Mesenchymal stem cell (in vitro differentiated cells and primary cell): Measurements from ENCODE around the gene C10orf120.

Experiments used
- DNase-seq: peaks from one replicate; pipeline ENCODE4 v3.0.0-alpha.2; 2013
- H2AFZ ChIP-seq: one replicate; pipeline ENCODE4 v1.6.1; 2013; ENCODE audit warnings: low read depth, mild to moderate bottlenecking, control low read depth, inconsistent platforms, low read length, moderate library complexity
- H2AK5ac ChIP-seq: 2 replicates; pipeline ENCODE4 v1.6.1; 2013; ENCODE audit warnings: low read length, moderate library complexity, mild to moderate bottlenecking, inconsistent platforms; ENCODE audit not compliant: severe bottlenecking
- H2BK120ac ChIP-seq: one replicate; pipeline ENCODE4 v1.6.1; 2013; ENCODE audit warnings: low read depth, mild to moderate bottlenecking, inconsistent platforms, low read length, moderate library complexity
- H2BK12ac ChIP-seq, 2 experiments: one replicate each; pipeline ENCODE4 v1.6.1; 2013; ENCODE audit warnings: inconsistent platforms in 2 of 2, low read length in 2 of 2, mild to moderate bottlenecking in 2 of 2, moderate library complexity in 2 of 2, control low read depth in 1 of 2
- H2BK15ac ChIP-seq: one replicate; pipeline ENCODE4 v1.6.1; 2013; ENCODE audit warnings: mild to moderate bottlenecking, low read depth, inconsistent platforms; ENCODE audit not compliant: poor library complexity, severe bottlenecking
- H2BK5ac ChIP-seq: 2 replicates; pipeline ENCODE4 v1.6.1; 2013; ENCODE audit warnings: low read depth, mild to moderate bottlenecking, low read length, control low read depth, inconsistent platforms; ENCODE audit not compliant: poor library complexity, severe bottlenecking
- H3K14ac ChIP-seq, 2 experiments: one replicate each; pipeline ENCODE4 v1.6.1; 2013; ENCODE audit warnings: inconsistent platforms in 2 of 2, low read length in 2 of 2, control low read depth in 1 of 2, mild to moderate bottlenecking in 1 of 2, moderate library complexity in 1 of 2
- H3K18ac ChIP-seq, 2 experiments: one replicate each; pipeline ENCODE4 v1.6.1; 2013; ENCODE audit warnings: inconsistent platforms in 2 of 2, low read length in 2 of 2, control low read depth in 1 of 2, low read depth in 1 of 2, mild to moderate bottlenecking in 1 of 2
- H3K23ac ChIP-seq, 2 experiments: one replicate each; pipeline ENCODE4 v1.6.1; 2013; ENCODE audit warnings: inconsistent platforms in 2 of 2, low read length in 2 of 2, mild to moderate bottlenecking in 2 of 2, moderate library complexity in 2 of 2, control low read depth in 1 of 2
- H3K27ac ChIP-seq: 2 replicates; pipeline ENCODE4 v1.5.1; 2013; ENCODE audit warnings: mild to moderate bottlenecking, moderate library complexity, low read length, control low read depth, inconsistent platforms; ENCODE audit not compliant: poor library complexity, severe bottlenecking
- H3K27me3 ChIP-seq, 2 experiments: 2 replicates each; pipeline versions ENCODE4 v1.6.1 to v1.7.0; 2013; ENCODE audit warnings: low read length in 2 of 2, mild to moderate bottlenecking in 2 of 2, moderate library complexity in 2 of 2, control low read depth in 1 of 2, inconsistent platforms in 1 of 2; ENCODE audit not compliant: control insufficient read depth in 1 of 2, insufficient read depth in 1 of 2
- H3K36me3 ChIP-seq, 2 experiments: 2 replicates each; pipeline versions ENCODE4 v1.6.1 to v1.7.0; 2013; ENCODE audit warnings: low read length in 2 of 2, control low read depth in 1 of 2, inconsistent platforms in 1 of 2, low read depth in 1 of 2, mild to moderate bottlenecking in 1 of 2; ENCODE audit not compliant: insufficient read depth in 2 of 2, control insufficient read depth in 1 of 2
- H3K4ac ChIP-seq, 2 experiments: one replicate each; pipeline ENCODE4 v1.6.1; 2013; ENCODE audit warnings: inconsistent platforms in 2 of 2, low read length in 2 of 2, mild to moderate bottlenecking in 2 of 2, moderate library complexity in 2 of 2, control low read depth in 1 of 2, low read depth in 1 of 2
- H3K4me1 ChIP-seq: 2 replicates; pipeline ENCODE4 v1.6.1; 2013; ENCODE audit warnings: low read depth, low read length, control low read depth; ENCODE audit not compliant: control insufficient read depth, insufficient read depth
- H3K4me2 ChIP-seq: 2 replicates; pipeline ENCODE4 v1.6.1; 2013; ENCODE audit warnings: low read length, mild to moderate bottlenecking, inconsistent platforms; ENCODE audit not compliant: poor library complexity, severe bottlenecking
- H3K4me3 ChIP-seq, 2 experiments: 2 replicates each; pipeline versions ENCODE4 v1.5.1 to v1.7.0; 2013; ENCODE audit warnings: low read length in 2 of 2, mild to moderate bottlenecking in 2 of 2, control low read depth in 1 of 2, low read depth in 1 of 2; ENCODE audit not compliant: insufficient read depth in 1 of 2
- H3K79me1 ChIP-seq: replicated peaks from 2 replicates; pipeline ENCODE4 v1.6.1; 2013; ENCODE audit warnings: mild to moderate bottlenecking, control low read depth, low read length, inconsistent platforms; ENCODE audit not compliant: poor library complexity, severe bottlenecking
- H3K9ac ChIP-seq: 2 replicates; pipeline ENCODE4 v1.7.0; 2013; ENCODE audit warnings: mild to moderate bottlenecking, low read length, moderate library complexity
- H3K9me3 ChIP-seq: 2 replicates; pipeline ENCODE4 v1.7.0; 2013; ENCODE audit warnings: mild to moderate bottlenecking, low read length; ENCODE audit not compliant: control insufficient read depth
- H4K8ac ChIP-seq: one replicate; pipeline ENCODE4 v1.6.1; 2013; ENCODE audit warnings: inconsistent platforms, mild to moderate bottlenecking, low read length, moderate library complexity
- H4K91ac ChIP-seq: one replicate; pipeline ENCODE4 v1.6.1; 2013; ENCODE audit warnings: mild to moderate bottlenecking, low read length, inconsistent platforms
- WGBS: methylation state at CpG from one replicate; pipeline ENCODE4 v1.1.7; 2013; ENCODE audit warnings: mixed read lengths; 5-methylcytosine and 5-hydroxymethylcytosine counted together

The C10orf120 gene

DNA sequence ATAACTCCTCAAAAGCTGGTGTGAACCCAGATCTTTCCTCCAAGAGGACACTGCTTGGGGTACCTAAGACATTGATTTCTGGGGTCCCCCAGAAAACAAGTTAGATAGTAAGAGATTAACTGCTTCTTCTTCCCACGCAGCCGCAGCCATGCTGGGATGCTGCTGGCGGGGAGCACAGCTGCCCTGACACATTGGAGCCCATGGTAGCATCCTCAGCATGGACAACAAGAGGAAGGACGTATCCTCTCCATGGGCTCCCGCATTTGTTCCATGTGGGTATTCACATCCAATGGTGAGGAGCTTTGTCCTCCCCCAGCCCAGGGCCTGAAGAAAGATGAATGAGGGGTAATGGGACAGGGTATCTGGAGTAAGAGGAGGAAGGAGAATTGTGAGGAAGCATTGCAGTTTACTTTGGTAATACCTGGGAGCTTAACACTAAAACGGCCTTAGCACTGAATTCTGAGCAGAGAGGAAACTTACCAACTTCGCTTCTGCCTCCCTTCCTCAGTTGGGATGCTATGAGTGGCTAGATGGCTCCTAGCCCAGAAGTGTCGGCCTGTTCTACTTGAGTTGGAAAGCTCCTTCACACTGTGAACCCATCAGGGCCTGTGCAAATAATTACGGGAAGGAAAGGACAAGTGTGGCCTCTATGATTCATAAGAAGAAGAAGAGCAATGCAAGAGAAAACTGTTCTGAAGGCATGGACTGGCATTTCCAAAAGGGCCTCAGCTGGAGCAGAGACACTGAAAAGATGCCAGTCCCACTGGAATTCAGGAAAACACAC, 43.9 kb downstream of the C10orf120 start:
- Histone ChIP-seq H3K4ac (no peak overlapping the region), H4K8ac (no peak overlapping the region), H3K4me2 (no peak overlapping the region), H2BK15ac (no peak overlapping the region), H3K27ac (no peak overlapping the region), H3K36me3 (no peaks in the 10 kb centered on the region), H3K14ac (no peak overlapping the region), H3K23ac (no peak overlapping the region), H3K9me3 (no peaks in the 10 kb centered on the region), H3K27me3 (peaks cover 5 to 73% of the 10 kb centered on the region in 2 experiments), H2AK5ac (no peak overlapping the region), H3K18ac (no peak overlapping the region), H2BK12ac (no peak overlapping the region), H3K79me1 (no peaks in the 10 kb centered on the region), H2AFZ (no peak overlapping the region), H3K9ac (no peak overlapping the region), H4K91ac (no peak overlapping the region), H3K4me3 (no peak overlapping the region), H2BK120ac (no peak overlapping the region), H3K4me1 (no peaks in the 10 kb centered on the region), H2BK5ac (no peak overlapping the region)
- no peak for DNase-seq
- 80% methylated on average over 9 of the region's 9 CpGs for WGBS

DNA sequence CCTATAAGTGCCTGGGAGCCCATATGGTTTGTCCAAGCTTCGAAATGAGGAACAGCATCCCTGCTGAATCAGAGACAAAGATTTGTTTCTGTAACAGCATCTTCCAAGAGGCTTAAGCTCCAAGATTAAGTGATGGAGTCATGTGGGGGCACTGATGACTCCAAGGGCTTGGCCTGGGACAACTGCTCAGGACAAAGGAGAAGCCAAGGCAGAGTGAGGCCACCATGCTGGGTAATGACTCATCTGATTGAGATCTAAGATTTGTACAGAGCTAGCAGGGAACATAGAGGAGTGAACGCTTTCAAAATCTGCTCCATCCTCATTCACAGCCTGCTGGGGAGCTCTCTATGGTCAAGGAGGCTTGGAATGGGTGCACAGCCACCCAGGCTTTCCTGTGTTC, 49.3 kb downstream of the C10orf120 start:
- Histone ChIP-seq H3K4me1 (no peaks in the 10 kb centered on the region), H3K14ac (no peak overlapping the region), H2BK5ac (no peak overlapping the region), H3K4me2 (no peak overlapping the region), H2AK5ac (no peak overlapping the region), H3K36me3 (no peaks in the 10 kb centered on the region), H3K9ac (no peak overlapping the region), H2BK15ac (no peak overlapping the region), H4K91ac (no peak overlapping the region), H3K79me1 (no peaks in the 10 kb centered on the region), H3K4ac (no peak overlapping the region), H3K23ac (no peak overlapping the region), H2AFZ (no peak overlapping the region), H3K9me3 (no peaks in the 10 kb centered on the region), H2BK12ac (no peak overlapping the region), H3K4me3 (no peak overlapping the region), H3K27me3 (peaks cover 5 to 83% of the 10 kb centered on the region in 2 experiments), H2BK120ac (no peak overlapping the region), H4K8ac (no peak overlapping the region), H3K18ac (no peak overlapping the region), H3K27ac (no peak overlapping the region)
- DNase-seq: no peak
- 67% methylated on average over 2 of the region's 2 CpGs for WGBS

DNA sequence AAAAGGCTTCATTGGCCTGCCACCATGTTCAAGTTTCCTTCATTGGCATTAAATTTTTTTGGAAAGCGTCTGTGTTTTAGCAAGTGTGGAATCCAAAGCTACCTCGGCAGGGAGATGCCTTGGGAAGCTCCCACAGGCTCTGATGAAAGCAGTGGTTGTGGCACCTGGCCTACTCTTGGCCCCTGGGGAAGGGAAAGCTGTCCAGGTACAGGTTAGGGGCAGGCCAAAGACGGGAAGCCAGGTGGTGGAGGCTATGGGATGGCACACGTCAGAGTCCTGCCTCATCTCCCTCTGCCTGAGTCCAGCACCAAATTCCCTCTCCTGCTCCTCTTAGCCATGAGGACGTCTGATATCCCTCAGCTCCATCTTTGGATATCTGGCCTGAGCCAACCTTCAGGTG, 49.7 kb downstream of the C10orf120 start:
- H2BK5ac ChIP-seq: no peak overlapping the region
- no peak overlapping the region for H4K8ac ChIP-seq
- H2BK15ac ChIP-seq: no peak overlapping the region
- 61% methylated on average over 5 of the region's 5 CpGs for WGBS
- H3K18ac ChIP-seq: no peak overlapping the region
- H3K79me1 ChIP-seq: no peaks in the 10 kb centered on the region
- H3K23ac ChIP-seq: no peak overlapping the region
- H4K91ac ChIP-seq: no peak overlapping the region
- no peak for DNase-seq
- H3K27ac ChIP-seq: no peak overlapping the region
- H2BK12ac ChIP-seq: no peak overlapping the region
- H3K9me3 ChIP-seq: no peaks in the 10 kb centered on the region
- no peak overlapping the region for H3K4ac ChIP-seq
- H3K4me3 ChIP-seq: no peak overlapping the region
- no peak overlapping the region for H3K14ac ChIP-seq
- no peak overlapping the region for H2AFZ ChIP-seq
- peaks cover 5 to 83% of the 10 kb centered on the region in 2 experiments for H3K27me3 ChIP-seq
- H2BK120ac ChIP-seq: no peak overlapping the region
- H3K9ac ChIP-seq: no peak overlapping the region
- H2AK5ac ChIP-seq: no peak overlapping the region
- no peak overlapping the region for H3K4me2 ChIP-seq
- no peaks in the 10 kb centered on the region for H3K36me3 ChIP-seq
- no peaks in the 10 kb centered on the region for H3K4me1 ChIP-seq

DNA sequence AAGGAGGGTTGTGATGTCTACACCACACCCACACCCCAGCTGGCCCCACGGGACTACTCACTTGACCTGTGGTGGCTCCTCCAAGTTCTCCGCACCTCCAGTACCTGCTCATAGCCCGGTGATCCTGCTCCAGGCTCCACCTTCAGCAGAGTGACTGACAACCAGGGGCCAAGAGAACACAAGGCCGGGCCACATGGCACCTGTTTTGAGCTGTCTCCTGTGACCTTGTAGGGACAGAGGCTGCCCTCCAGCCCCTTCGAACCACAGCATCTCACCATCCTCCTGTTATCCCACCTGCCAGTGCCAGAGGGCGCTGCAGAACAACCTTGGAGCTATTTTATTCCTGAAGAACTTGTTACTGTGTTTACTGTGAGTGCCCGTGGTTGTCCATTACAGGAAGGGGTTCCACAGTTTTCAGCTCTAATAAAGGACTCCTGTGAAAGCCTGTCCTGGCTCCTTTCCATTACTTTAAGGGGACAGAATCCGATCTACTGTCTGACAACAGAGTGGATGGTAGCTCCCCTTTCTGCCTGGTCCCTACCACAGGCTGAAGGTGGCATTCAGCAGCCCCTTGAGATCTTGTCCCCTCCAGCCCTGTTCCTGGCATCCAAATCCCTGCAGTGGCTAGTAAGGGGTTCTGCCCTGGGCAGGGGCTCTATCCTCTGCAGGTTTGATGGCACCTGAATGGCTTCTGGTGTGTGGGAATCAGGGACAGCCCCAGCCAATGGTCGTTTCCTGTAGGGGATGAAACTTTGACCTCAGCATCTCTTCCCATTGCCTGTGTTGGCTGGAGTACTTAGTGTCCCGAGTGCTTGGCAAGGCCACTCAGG, 50.8 kb downstream of the C10orf120 start:
- Histone ChIP-seq H3K36me3 (no peaks in the 10 kb centered on the region), H2BK12ac (no peak overlapping the region), H2BK5ac (no peak overlapping the region), H3K9me3 (no peaks in the 10 kb centered on the region), H4K91ac (no peak overlapping the region), H2AK5ac (no peak overlapping the region), H3K79me1 (no peaks in the 10 kb centered on the region), H3K4me3 (no peak overlapping the region), H3K4ac (no peak overlapping the region), H3K23ac (no peak overlapping the region), H3K27ac (no peak overlapping the region), H3K18ac (no peak overlapping the region), H2BK120ac (no peak overlapping the region), H2BK15ac (no peak overlapping the region), H3K4me2 (no peak overlapping the region), H2AFZ (no peak overlapping the region), H4K8ac (no peak overlapping the region), H3K4me1 (no peaks in the 10 kb centered on the region), H3K14ac (no peak overlapping the region), H3K9ac (no peak overlapping the region), H3K27me3 (peaks cover 5 to 81% of the 10 kb centered on the region in 2 experiments)
- no peak for DNase-seq
- WGBS: 47% methylated on average over 8 of the region's 10 CpGs
